ENCODE measurements around the gene ADAMTS17.

ADAMTS17 gene

DNA sequence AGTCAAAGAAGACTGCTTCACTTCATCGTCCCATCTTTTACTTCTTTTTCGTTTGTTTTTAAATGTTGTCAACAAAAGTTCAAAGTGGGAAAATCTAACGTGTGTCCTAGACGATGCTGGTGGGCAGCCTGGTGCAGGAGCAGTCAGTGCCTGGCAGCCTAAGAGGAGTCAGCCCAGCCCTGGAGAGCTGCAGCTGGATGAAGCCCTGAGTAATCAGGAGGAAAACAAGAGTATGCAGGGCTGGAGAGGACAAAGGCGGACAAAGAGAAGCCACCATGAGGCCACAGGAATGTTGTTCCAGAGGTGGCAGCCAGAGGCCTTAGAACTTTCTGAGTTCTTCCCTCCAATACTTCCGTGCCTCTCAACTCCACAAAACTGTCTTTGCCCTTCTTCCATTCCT lies 5.7 kb downstream of the ADAMTS17 start:
- H3K36me3 ChIP-seq (ENCODE audit: insufficient read depth, low read length): no peaks in the 10 kb centered on the region

DNA sequence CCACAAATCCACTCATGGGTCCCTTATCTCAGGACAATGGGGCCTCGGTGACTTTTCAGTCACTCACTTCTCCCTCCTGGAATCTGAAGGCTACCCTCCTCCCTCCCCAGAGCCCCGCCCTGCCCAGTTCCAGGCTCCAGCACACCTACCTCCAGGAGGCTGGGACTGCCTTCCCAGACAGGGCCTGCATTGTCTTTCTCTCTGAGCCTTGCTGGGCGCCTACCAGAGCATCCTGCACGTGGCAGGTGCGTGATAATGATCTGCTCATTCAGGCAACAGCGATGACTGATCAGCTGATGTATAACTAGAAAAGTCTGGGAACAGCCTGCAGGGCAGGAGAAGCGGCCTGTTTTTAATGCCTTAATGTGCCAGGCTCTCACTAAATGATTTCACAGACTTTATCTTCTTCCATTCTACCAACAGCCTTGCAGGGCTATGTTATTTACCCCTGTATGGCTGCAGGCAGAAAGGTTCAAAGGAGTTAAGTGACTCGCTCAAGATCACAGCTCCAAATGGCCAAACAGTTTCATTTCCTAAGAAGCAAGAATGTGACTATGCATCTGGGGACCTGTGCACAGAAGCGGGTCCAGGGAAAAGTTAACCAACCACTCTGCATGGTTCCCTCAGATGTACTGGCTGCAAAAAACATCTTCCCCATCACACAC lies 6.3 kb downstream of the ADAMTS17 start:
- H3K4me1 ChIP-seq (ENCODE audit: insufficient read depth, low read length, poor library complexity, severe bottlenecking): peaks cover 68% of the 10 kb centered on the region
- H3K36me3 ChIP-seq (ENCODE audit: insufficient read depth, low read length): no peaks in the 10 kb centered on the region
- H3K79me2 ChIP-seq (ENCODE audit: insufficient read depth, low read length): no peaks in the 10 kb centered on the region
- peaks cover under 1% of the 10 kb centered on the region for H3F3A ChIP-seq (ENCODE audit: low read depth)
- H4K20me1 ChIP-seq (ENCODE audit: insufficient read depth, low read length, poor library complexity, severe bottlenecking): no peaks in the 10 kb centered on the region
- H3K27me3 ChIP-seq (ENCODE audit: insufficient read depth, low read length, poor library complexity, severe bottlenecking): no peaks in the 10 kb centered on the region
- no peak overlapping the region for H2AFZ ChIP-seq (ENCODE audit: low read length)
- peak overlapping the region; percentile 31 for H3K4me2 ChIP-seq (ENCODE audit: low read depth, low read length, poor library complexity, severe bottlenecking)
- TF ChIP-seq, protein P1, sequence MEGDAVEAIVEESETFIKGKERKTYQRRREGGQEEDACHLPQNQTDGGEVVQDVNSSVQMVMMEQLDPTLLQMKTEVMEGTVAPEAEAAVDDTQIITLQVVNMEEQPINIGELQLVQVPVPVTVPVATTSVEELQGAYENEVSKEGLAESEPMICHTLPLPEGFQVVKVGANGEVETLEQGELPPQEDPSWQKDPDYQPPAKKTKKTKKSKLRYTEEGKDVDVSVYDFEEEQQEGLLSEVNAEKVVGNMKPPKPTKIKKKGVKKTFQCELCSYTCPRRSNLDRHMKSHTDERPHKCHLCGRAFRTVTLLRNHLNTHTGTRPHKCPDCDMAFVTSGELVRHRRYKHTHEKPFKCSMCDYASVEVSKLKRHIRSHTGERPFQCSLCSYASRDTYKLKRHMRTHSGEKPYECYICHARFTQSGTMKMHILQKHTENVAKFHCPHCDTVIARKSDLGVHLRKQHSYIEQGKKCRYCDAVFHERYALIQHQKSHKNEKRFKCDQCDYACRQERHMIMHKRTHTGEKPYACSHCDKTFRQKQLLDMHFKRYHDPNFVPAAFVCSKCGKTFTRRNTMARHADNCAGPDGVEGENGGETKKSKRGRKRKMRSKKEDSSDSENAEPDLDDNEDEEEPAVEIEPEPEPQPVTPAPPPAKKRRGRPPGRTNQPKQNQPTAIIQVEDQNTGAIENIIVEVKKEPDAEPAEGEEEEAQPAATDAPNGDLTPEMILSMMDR (conservative IDR thresholded peaks at IDR 0.05; ENCODE audit: low read length): no peak
- no peak for TF ChIP-seq EZH2phosphoT487 (IDR thresholded peaks at IDR 0.05; ENCODE audit: borderline replicate concordance)
- H3K9me2 ChIP-seq (replicated peaks; ENCODE audit: low read depth, low read length): no peaks in the 10 kb centered on the region
- H3K4me3 ChIP-seq (ENCODE audit: low read length, poor library complexity, severe bottlenecking): peak overlapping the region; percentile 4
- H3K9ac ChIP-seq (ENCODE audit: low read depth, low read length, poor library complexity, severe bottlenecking): peak overlapping the region; percentile 22
- no peaks in the 10 kb centered on the region for H3K9me3 ChIP-seq (ENCODE audit: insufficient read depth, low read depth, low read length)

More for the DNA sequence above, 5.7 kb downstream of the ADAMTS17 start:
- H4K20me1 ChIP-seq (ENCODE audit: insufficient read depth, low read length, poor library complexity, severe bottlenecking): no peaks in the 10 kb centered on the region
- H3K4me2 ChIP-seq (ENCODE audit: low read depth, low read length, poor library complexity, severe bottlenecking): peak overlapping the region; percentile 31
- H3K27me3 ChIP-seq (ENCODE audit: insufficient read depth, low read length, poor library complexity, severe bottlenecking): no peaks in the 10 kb centered on the region
- no peak overlapping the region for H2AFZ ChIP-seq (ENCODE audit: low read length)
- no peak overlapping the region for H3K9ac ChIP-seq (ENCODE audit: low read depth, low read length, poor library complexity, severe bottlenecking)
- TF ChIP-seq, protein P1 (conservative IDR thresholded peaks at IDR 0.05; ENCODE audit: low read length): no peak
- TF ChIP-seq EZH2phosphoT487 (IDR thresholded peaks at IDR 0.05; ENCODE audit: borderline replicate concordance): no peak
- H3K4me3 ChIP-seq (ENCODE audit: low read length, poor library complexity, severe bottlenecking): no peak overlapping the region
- H3K4me1 ChIP-seq (ENCODE audit: insufficient read depth, low read length, poor library complexity, severe bottlenecking): peaks cover 64% of the 10 kb centered on the region
- no peaks in the 10 kb centered on the region for H3K9me2 ChIP-seq (replicated peaks; ENCODE audit: low read depth, low read length)
- no peaks in the 10 kb centered on the region for H3F3A ChIP-seq (ENCODE audit: low read depth)
- H3K79me2 ChIP-seq (ENCODE audit: insufficient read depth, low read length): no peaks in the 10 kb centered on the region
- no peaks in the 10 kb centered on the region for H3K9me3 ChIP-seq (ENCODE audit: insufficient read depth, low read depth, low read length)

DNA sequence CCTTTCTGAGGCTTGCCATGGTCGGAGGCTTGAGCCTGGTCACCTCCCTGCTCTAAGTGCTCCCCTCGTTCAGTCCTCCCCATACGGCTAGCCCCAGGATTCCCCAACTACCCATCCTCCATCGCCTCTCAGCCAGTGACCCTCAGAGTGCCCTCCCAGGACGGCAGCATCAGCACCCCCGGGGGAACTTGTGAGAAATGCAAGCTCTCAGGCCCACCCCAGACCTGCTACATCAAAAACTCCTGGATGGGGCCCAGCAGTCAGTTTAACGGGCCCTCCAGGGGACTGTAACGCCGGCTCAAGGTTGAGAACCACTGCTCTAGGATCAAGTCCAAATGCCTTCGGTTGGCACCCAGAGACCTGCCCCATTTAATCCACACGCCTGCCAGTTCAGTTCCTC lies 6.9 kb downstream of the ADAMTS17 start:
- Histone ChIP-seq H3K9ac (ENCODE audit: low read depth, low read length, poor library complexity, severe bottlenecking) (peak overlapping the region; percentile 22), H3K36me3 (ENCODE audit: insufficient read depth, low read length) (no peaks in the 10 kb centered on the region), H3F3A (ENCODE audit: low read depth) (peaks cover 6% of the 10 kb centered on the region), H2AFZ (ENCODE audit: low read length) (no peak overlapping the region), H3K9me3 (ENCODE audit: insufficient read depth, low read depth, low read length) (no peaks in the 10 kb centered on the region), H3K27me3 (ENCODE audit: insufficient read depth, low read length, poor library complexity, severe bottlenecking) (no peaks in the 10 kb centered on the region), H3K4me3 (ENCODE audit: low read length, poor library complexity, severe bottlenecking) (peak overlapping the region; percentile 4), H3K4me1 (ENCODE audit: insufficient read depth, low read length, poor library complexity, severe bottlenecking) (peaks cover 74% of the 10 kb centered on the region), H3K4me2 (ENCODE audit: low read depth, low read length, poor library complexity, severe bottlenecking) (peak overlapping the region; percentile 31), H3K79me2 (ENCODE audit: insufficient read depth, low read length) (no peaks in the 10 kb centered on the region), H4K20me1 (ENCODE audit: insufficient read depth, low read length, poor library complexity, severe bottlenecking) (no peaks in the 10 kb centered on the region), H3K9me2 (replicated peaks; ENCODE audit: low read depth, low read length) (no peaks in the 10 kb centered on the region)
- TF ChIP-seq, protein P1 (conservative IDR thresholded peaks at IDR 0.05; ENCODE audit: low read length): peak; percentile 53
- TF ChIP-seq EZH2phosphoT487 (IDR thresholded peaks at IDR 0.05; ENCODE audit: borderline replicate concordance): no peak
